HEK293T (cell line): ENCODE measurements around the gene SCN4A.

ENCODE experiments used
- ARNT ChIP-seq: fragments of 450-650 bp; IDR thresholded peaks from 2 replicates; pipeline ENCODE4 v1.6.1; 2017; ENCODE audit warnings: mild to moderate bottlenecking
- FOXA1 ChIP-seq: fragments of 450-650 bp; IDR thresholded peaks from 2 replicates; pipeline ENCODE4 v1.6.1; 2016; ENCODE audit warnings: mild to moderate bottlenecking
- L3MBTL2 ChIP-seq: fragments of 450-650 bp; conservative IDR thresholded peaks from 2 replicates; pipeline ENCODE4 v1.6.1; 2016; ENCODE audit warnings: mild to moderate bottlenecking
- NFRKB ChIP-seq: fragments of 450-650 bp; IDR thresholded peaks from 2 replicates; pipeline ENCODE4 v1.6.1; 2016; ENCODE audit warnings: mild to moderate bottlenecking, moderate library complexity

- TF ChIP-seq NFRKB (no peak), ARNT (no peak), FOXA1 (no peak), L3MBTL2 (no peak)
Observed at GRCh38 chr17:63930951-63931575, 41.7 kb downstream of the SCN4A start.
